ENCODE measurements around the gene C1QTNF9B. TPM values are rescaled to one million over a fixed set of nuclear protein-coding genes. Genes with fewer than 3 reads are reported as not detected.

C1QTNF9B gene
- total and polyA plus RNA-seq, 2 of the 8 experiments (the other 6 are each of a cell fraction or from before 2014, with no cell fraction given), result 0.11 TPM; not detected in 1

DNA sequence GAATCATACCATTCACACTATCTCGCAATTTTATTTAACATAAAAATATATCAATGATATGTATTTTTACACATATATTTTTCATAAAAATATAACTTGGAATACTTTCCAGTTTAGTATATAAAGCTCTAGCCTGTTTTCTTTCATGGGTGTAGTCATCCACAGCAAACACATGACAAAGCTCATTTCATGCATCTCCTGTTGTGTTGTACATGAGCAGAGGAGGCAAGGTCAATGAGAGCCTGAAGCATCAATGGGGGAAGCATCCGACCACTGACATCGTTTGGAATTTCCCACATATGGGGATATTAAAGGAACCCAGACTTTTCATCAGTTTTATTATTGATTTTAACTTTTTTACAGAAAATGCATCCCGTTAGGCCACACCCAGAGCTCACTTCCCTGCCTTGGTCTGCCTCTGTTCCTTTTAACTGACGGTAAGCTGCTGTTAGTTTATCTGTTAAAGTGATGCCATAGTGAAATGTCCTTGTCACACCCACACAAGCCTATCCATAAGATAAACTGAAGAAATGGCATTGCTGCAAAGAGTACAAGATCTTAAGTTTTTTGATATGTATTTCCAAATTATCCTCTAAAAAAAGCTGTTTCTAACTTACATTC, 52.1 kb downstream of the C1QTNF9B start:
- no peaks in the 10 kb centered on the region for H3K27me3 ChIP-seq (replicated peaks in 1 of 4; ENCODE audit: control insufficient read depth in 3 of 4, extremely low read depth in 1 of 4, insufficient read depth in 3 of 4, low read length in 3 of 4)
- DNase-seq (ENCODE audit: low read depth in 1 of 2, low spot score in 2 of 2), result no peak

More for the DNA sequence above, 52.1 kb downstream of the C1QTNF9B start:
- peaks cover 0 to 3% (median 0%) of the 10 kb centered on the region in 4 experiments; a peak in 1 of 7 replicates for H3K4me1 ChIP-seq (replicated peaks in 1 of 4; ENCODE audit: control insufficient read depth in 3 of 4, insufficient read depth in 4 of 4, low read length in 3 of 4)
- no peak overlapping the region for H3K23ac ChIP-seq (ENCODE audit: insufficient read length)
- no peak overlapping the region for H2BK120ac ChIP-seq (replicated peaks; ENCODE audit: low read depth, low read length)
- H3K27ac ChIP-seq (ENCODE audit: low read depth, low read length), result no peak overlapping the region
- H3K9ac ChIP-seq (replicated peaks in 1 of 4; ENCODE audit: extremely low read depth in 1 of 4, low read depth in 3 of 4, low read length in 3 of 4), result no peak overlapping the region
- H2BK5ac ChIP-seq (ENCODE audit: low read depth, low read length), result no peak overlapping the region
- H3K36me3 ChIP-seq (ENCODE audit: control insufficient read depth in 2 of 4, insufficient read depth in 4 of 4, low read length in 3 of 4), result no peaks in the 10 kb centered on the region; a peak in 1 of 8 replicates
- no peak overlapping the region for H2AK5ac ChIP-seq (ENCODE audit: low read depth, low read length)
- POLR2A ChIA-PET (ENCODE audit: partially characterized antibody), result interaction anchor here (0.7 kb wide), 1 partner anchor 331 kb away, joined by 3 read pairs; no protein-coding TSS in a partner anchor
- no peak overlapping the region for H3K4me2 ChIP-seq (ENCODE audit: insufficient read depth in 1 of 2, low read depth in 2 of 2, low read length in 2 of 2)
- CTCF ChIA-PET (ENCODE audit: partially characterized antibody), result interaction anchor here (0.6 to 1.7 kb wide), 5 partner anchors 10 to 103 kb away, joined by 3 to 7 read pairs (median 3); partner anchors contain the start of gene MIPEP
- no peaks in the 10 kb centered on the region for H3K79me2 ChIP-seq (ENCODE audit: control insufficient read depth in 1 of 2, insufficient read depth in 2 of 2, low read length in 2 of 2)
- H3K4ac ChIP-seq (replicated peaks; ENCODE audit: insufficient read length, low read depth, low read length), result no peak overlapping the region
- no peak overlapping the region for H2BK12ac ChIP-seq (ENCODE audit: low read depth, low read length)
- no peak for FAIRE-seq
- H3K18ac ChIP-seq (ENCODE audit: extremely low read depth, low read length), result no peak overlapping the region
- no peak overlapping the region for H4K5ac ChIP-seq (ENCODE audit: insufficient read length, low read depth, low read length)
- H2AFZ ChIP-seq (ENCODE audit: low read length), result no peak overlapping the region
- H4K20me1 ChIP-seq (replicated peaks in 1 of 2; ENCODE audit: control insufficient read depth in 1 of 2, insufficient read depth in 2 of 2, low read length in 2 of 2), result no peaks in the 10 kb centered on the region
- H2BK20ac ChIP-seq (ENCODE audit: low read length), result no peak overlapping the region
- TF ChIP-seq HDAC6 (IDR thresholded peaks at IDR 0.05; ENCODE audit: low read depth, low read length), result no peak
- TF ChIP-seq EP300 (IDR thresholded peaks at IDR 0.05; ENCODE audit: borderline replicate concordance in 1 of 2, low read depth in 2 of 2, low read length in 2 of 2), result no peak
- TF ChIP-seq SIX5 (IDR thresholded peaks at IDR 0.05; ENCODE audit: low read depth, low read length), result no peak
- no peak overlapping the region for H4K8ac ChIP-seq (ENCODE audit: extremely low read depth, insufficient read depth, low read length)
- H2BK15ac ChIP-seq (ENCODE audit: low read length), result no peak overlapping the region
- no peak overlapping the region for H3K4me3 ChIP-seq (ENCODE audit: extremely low read depth in 1 of 4, insufficient read depth in 2 of 4, low read depth in 3 of 4, low read length in 4 of 4)
- no peak overlapping the region for H3K14ac ChIP-seq (ENCODE audit: insufficient read length)
- no peaks in the 10 kb centered on the region for H3K9me3 ChIP-seq (ENCODE audit: insufficient read depth in 2 of 2, low read depth in 1 of 2, low read length in 1 of 2)
- 89% methylated on average over 5 of the region's 5 CpGs; no CpG with 5 or more reads in 1 of the 2 experiments for whole genome bisulfite sequencing, 2 experiments (ENCODE audit: extremely low coverage in 1 of 2, insufficient coverage in 1 of 2, insufficient read length in 1 of 2, insufficient replicate concordance in 2 of 2, low coverage in 1 of 2, low lambda C conversion rate in 2 of 2, missing lambda C conversion rate in 1 of 2)
- no peak overlapping the region for H4K91ac ChIP-seq (replicated peaks; ENCODE audit: insufficient read length, low read length)
- no peaks in the 10 kb centered on the region for H3K79me1 ChIP-seq (ENCODE audit: low read depth, low read length)
- no peaks in the 10 kb centered on the region for H3K23me2 ChIP-seq (ENCODE audit: low read depth, low read length)
- H3K56ac ChIP-seq (replicated peaks; ENCODE audit: insufficient read length, low read depth, low read length), result no peak overlapping the region
